GM06990 (cell line): ENCODE measurements around the gene HMCES.

Experiments used
- DNase-seq: peaks from one replicate; pipeline ENCODE4 v3.0.0-alpha.2; 2011; ENCODE audit not compliant: insufficient read length; ENCODE audit errors: extremely low read depth
- H3K27me3 ChIP-seq: replicated peaks from 2 replicates; pipeline ENCODE4 v1.6.0; 2011; ENCODE audit warnings: low read length; ENCODE audit not compliant: control insufficient read depth, insufficient read depth
- H3K36me3 ChIP-seq: 2 replicates; pipeline ENCODE4 v1.5.1; 2011; ENCODE audit warnings: low read length; ENCODE audit not compliant: control insufficient read depth, insufficient read depth
- H3K4me3 ChIP-seq: replicated peaks from 2 replicates; pipeline ENCODE4 v1.5.1; 2011; ENCODE audit warnings: low read depth, mild to moderate bottlenecking, control low read depth, low read length
- CTCF ChIP-seq: IDR thresholded peaks from 2 replicates; pipeline ENCODE4 v1.5.1; 2011; ENCODE audit warnings: low read length, control low read depth, mild to moderate bottlenecking, inconsistent platforms; ENCODE audit not compliant: insufficient read depth, poor library complexity, severe bottlenecking

The HMCES gene

GRCh38 chr3:129326138-129326537, 47.5 kb downstream of the HMCES start:
- no peaks in the 10 kb centered on the region for H3K36me3 ChIP-seq
- TF ChIP-seq CTCF, result no peak

DNA sequence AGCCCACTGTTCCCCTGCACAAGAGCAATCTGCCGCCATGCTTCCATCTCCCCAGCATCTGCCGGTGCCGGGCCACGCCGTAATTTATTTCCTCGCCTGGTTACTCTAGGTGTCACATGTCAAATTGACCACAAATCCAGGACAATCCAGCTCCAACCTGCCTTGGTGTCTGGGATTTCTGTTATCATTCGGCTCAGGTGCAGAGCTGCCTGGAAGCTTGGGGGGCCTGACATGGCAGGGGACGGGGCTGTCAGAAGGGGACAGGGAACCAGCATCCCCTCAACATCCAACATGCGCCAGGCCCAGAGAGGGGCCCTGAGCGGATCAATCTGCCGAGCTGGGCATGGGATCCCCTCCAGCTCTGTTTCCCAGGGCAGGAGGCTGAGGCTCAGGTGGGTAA, 47.9 kb downstream of the HMCES start:
- Histone ChIP-seq H3K36me3 (no peaks in the 10 kb centered on the region), H3K27me3 (no peaks in the 10 kb centered on the region; the same call in 1 of the 2 replicates), H3K4me3 (no peak overlapping the region)
- no peak for DNase-seq
- no peak for TF ChIP-seq CTCF

More at GRCh38 chr3:129326138-129326537, 47.5 kb downstream of the HMCES start:
- no peak overlapping the region for H3K4me3 ChIP-seq
- DNase-seq, result no peak
- H3K27me3 ChIP-seq, result no peaks in the 10 kb centered on the region; the same call in 1 of the 2 replicates

- no peak for TF ChIP-seq CTCF
- Histone ChIP-seq H3K36me3 (no peaks in the 10 kb centered on the region), H3K27me3 (no peaks in the 10 kb centered on the region; the same call in none of the 2 replicates), H3K4me3 (no peak overlapping the region)
- DNase-seq, result no peak
These were observed 48.8 kb downstream of the HMCES start for GRCh38 chr3:129327510-129327909.

GRCh38 chr3:129329858-129330257, 51.2 kb downstream of the HMCES start:
- no peaks in the 10 kb centered on the region; the same call in none of the 2 replicates for H3K27me3 ChIP-seq
- no peak for TF ChIP-seq CTCF
- H3K36me3 ChIP-seq, result no peaks in the 10 kb centered on the region
- no peak overlapping the region for H3K4me3 ChIP-seq
- no peak for DNase-seq

DNA sequence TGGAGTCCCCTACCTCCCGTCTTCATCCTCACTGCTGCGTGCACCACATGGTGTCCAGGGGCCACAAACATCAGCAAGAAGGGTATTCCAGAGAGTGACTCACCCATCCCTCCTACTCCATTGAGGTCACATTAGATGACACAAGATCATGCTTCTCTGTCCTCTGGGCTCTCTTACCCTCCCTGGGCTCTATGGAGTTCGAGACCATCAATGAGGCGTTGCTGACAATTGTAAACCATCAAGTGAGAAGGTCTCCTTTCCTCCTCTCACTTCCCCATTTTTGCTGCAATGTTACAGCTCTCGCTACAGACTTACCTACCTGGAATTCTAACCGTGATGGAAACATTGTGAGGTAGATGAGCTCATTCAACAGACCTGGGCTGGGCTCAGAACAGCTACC, 51.7 kb downstream of the HMCES start:
- Histone ChIP-seq H3K27me3 (no peaks in the 10 kb centered on the region; the same call in none of the 2 replicates), H3K4me3 (no peak overlapping the region), H3K36me3 (no peaks in the 10 kb centered on the region)
- DNase-seq, result no peak
- no peak for TF ChIP-seq CTCF

DNA sequence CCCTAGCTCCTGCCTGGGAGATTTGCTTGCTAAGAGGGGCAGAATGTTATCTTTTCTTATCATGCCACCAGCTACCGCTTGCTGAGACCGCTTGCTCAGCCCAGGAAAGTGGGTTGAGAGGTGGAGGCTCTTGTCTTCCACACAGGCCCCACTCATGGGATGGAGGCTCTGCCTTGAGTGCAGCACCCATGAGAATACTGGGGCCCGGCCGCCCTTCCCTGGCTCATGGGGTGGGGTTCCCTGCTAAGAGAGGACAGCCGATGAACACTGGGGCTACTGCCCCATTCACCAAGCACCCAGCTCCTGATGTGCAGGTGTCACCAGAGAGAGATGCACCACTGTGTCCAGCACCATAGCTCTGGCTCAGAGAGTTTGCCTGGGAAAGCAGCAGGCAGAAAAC, 55.2 kb downstream of the HMCES start:
- Histone ChIP-seq H3K27me3 (no peaks in the 10 kb centered on the region; the same call in none of the 2 replicates), H3K4me3 (no peak overlapping the region), H3K36me3 (no peaks in the 10 kb centered on the region)
- no peak for DNase-seq
- no peak for TF ChIP-seq CTCF
